Heart left ventricle (tissue), 16 donors: ENCODE data around the gene LDLRAD2. TPM values are rescaled to one million over a fixed set of nuclear protein-coding genes. Genes with fewer than 3 reads are reported as not detected.

Experiments used
- ATAC-seq, 4 donors: fragments of 200-7000 bp; cut with Tn5 transposase; one replicate each; pipeline ENCODE4 v1.9.1; 2020 to 2022; ENCODE audit warnings: moderate library complexity in 4 of 4, mild to moderate bottlenecking in 3 of 4, moderate number of reproducible peaks in 1 of 4
- DNase-seq, 5 donors: peaks; one replicate each; pipeline ENCODE4 v3.0.0-alpha.2; 2020
- H3K27ac ChIP-seq, 12 donors: fragments of 200-600 bp; sonication (generic) in 4 of 12; one replicate each; pipeline versions ENCODE4 v1.5.0 to v1.8.0; 2016 to 2022; ENCODE audit warnings: mild to moderate bottlenecking in 2 of 12
- H3K27me3 ChIP-seq, 9 donors: fragments of 200-600 bp; sonication (generic) in 2 of 9; one replicate each; pipeline versions ENCODE4 v1.5.1 to v1.8.0; 2016 to 2022; ENCODE audit warnings: mild to moderate bottlenecking in 3 of 9
- H3K36me3 ChIP-seq, 9 donors: fragments of 200-600 bp; sonication (generic) in 2 of 9; one replicate each; pipeline versions ENCODE4 v1.5.0 to v1.8.0; 2018 to 2022; ENCODE audit warnings: mild to moderate bottlenecking in 2 of 9
- H3K4me1 ChIP-seq, 12 donors: fragments of 200-600 bp; sonication (generic) in 4 of 12; one replicate each; pipeline versions ENCODE4 v1.5.0 to v1.8.0; 2016 to 2022; ENCODE audit warnings: mild to moderate bottlenecking in 3 of 12
- H3K4me3 ChIP-seq, 12 donors: fragments of 200-600 bp; sonication (generic) in 4 of 12; one replicate each; pipeline versions ENCODE4 v1.5.0 to v1.8.0; 2017 to 2022; ENCODE audit warnings: mild to moderate bottlenecking in 9 of 12, moderate library complexity in 4 of 12
- H3K9me3 ChIP-seq, 12 donors: fragments of 200-600 bp; sonication (generic) in 4 of 12; one replicate each; pipeline versions ENCODE4 v1.5.0 to v1.8.0; 2016 to 2022; ENCODE audit warnings: mild to moderate bottlenecking in 1 of 12
- CTCF ChIP-seq, 12 donors: fragments of 200-600 bp; sonication (generic) in 4 of 12; IDR thresholded peaks; one replicate each; pipeline versions ENCODE4 v1.5.0 to v1.8.0; 2018 to 2022; ENCODE audit warnings: antibody characterized with exemption in 12 of 12, mild to moderate bottlenecking in 5 of 12
- POLR2A ChIP-seq, 2 donors: fragments of 450-650 bp; IDR thresholded peaks; one replicate each; pipeline ENCODE4 v1.6.1; 2017; ENCODE audit warnings: antibody characterized with exemption in 2 of 2, mild to moderate bottlenecking in 2 of 2, moderate library complexity in 2 of 2
- WGBS, 4 donors: extraction: QIAGEN DNeasy Blood & Tissue Kit in 2 of 4; methylation state at CpG; one replicate each; pipeline versions ENCODE4 v1.1.5 to v1.1.7; 2013 to 2018; 5-methylcytosine and 5-hydroxymethylcytosine counted together
- intact Hi-C, 10 donors: fragments of 100-400 bp; cut with DNase I; formaldehyde crosslinking; loops; one replicate each; pipeline versions ENCODE4 v1.11.1 to v1.14.2; 2022
- polyA plus RNA-seq, 2 donors: library from polyadenylated mRNA; stranded (reverse); fragments of 200-250 nt; gene quantifications; one replicate each; pipeline ENCODE4 v1.2.3, GENCODE V29; 2013
- total RNA-seq, 9 donors: library from RNA; depleted of rRNA in 2 of 9; stranded (reverse); fragments of >200 nt in 2 of 9; fragmentation: NEBNext Ultra II Directional in 3 of 9; extraction: Animal tissue kit (Norgen Biotek cat#: 25700) in 3 of 9; gene quantifications; one replicate each; pipeline versions ENCODE4 v1.1.0 to v1.2.4, GENCODE V29; 2016 to 2023
- donor health status: ischemic (EF 13 %, LVEDD 7.1; RV severe dilation, severe dysfunction).
- donor health status: healthy with polysubstance abuse.
- donor health status: DM: no; HTN: yes; CAD: no.
- donor health status: DM: no; HTN: no; CAD: no.
- donor health status: ischemic (EF 25% LVEDD 6.9; RV normal size, moderate dysfunction).
- donor health status: ischemic (EF 25% LVEDD 5.7; RV mildly dilated, moderate dysfunction).
- donor health status: healthy.
- donor health status: DM: yes; HTN: yes; CAD: no.
- donor health status: ischemic (EF 35%, LVEDD 5.7; RV mildly dilated, moderate dysfunction).
- donor health status: nonischemic (EF 11% LVEDD 7.7; RV severe dilation, severe dysfunction).
- donor health status: DM: yes; HTN: yes; CAD: no.
- donor health status: PGD.
- donor health status: ischemic (EF 29% LVEDD 5.4; RV normal size, mild dysfunction).
- donor health status: nonischemic (EF 23%, LVEDD 6.1; RV moderate dilation, normal function).

LDLRAD2 gene
- total and polyA plus RNA-seq, 11 donors, result 0.08 to 4.0 (median 0.33) TPM; not detected in 8

- TF ChIP-seq POLR2A (IDR thresholded peaks at IDR 0.05) (no peak), CTCF (IDR thresholded peaks at IDR 0.05) (no peak)
- intact Hi-C loops, result loop anchor here in 1 of 10 donors (10.0 kb wide), 1 partner anchor 104 kb away; no protein-coding TSS in a partner anchor
- Histone ChIP-seq H3K4me3 (no peak overlapping the region), H3K27me3 (no peaks in the 10 kb centered on the region), H3K4me1 (peaks cover 0 to 3% (median 0%) of the 10 kb centered on the region in 12 donors), H3K36me3 (peaks cover 12 to 100% (median 94%) of the 10 kb centered on the region in 9 donors), H3K9me3 (no peaks in the 10 kb centered on the region), H3K27ac (peak overlapping the region in 1 of 12 donors; percentile 40)
- DNase-seq (no peak), ATAC-seq (no peak)
- 88 to 95% (median 93%) methylated on average over 3 of the region's 3 CpGs for WGBS, 4 donors
Measured at GRCh38 chr1:21860971-21861370, 48.9 kb downstream of the LDLRAD2 start.

GRCh38 chr1:21861602-21862429 is 49.8 kb downstream of the LDLRAD2 start:
- DNase-seq (no peak), ATAC-seq (peak in 2 of 4 donors; percentile 6 to 12)
- no peak overlapping the region for H3K4me3 ChIP-seq
- H3K27me3 ChIP-seq, result no peaks in the 10 kb centered on the region
- H3K4me1 ChIP-seq, result peaks cover 0 to 3% (median 0%) of the 10 kb centered on the region in 12 donors
- peaks cover 9 to 100% (median 93%) of the 10 kb centered on the region in 9 donors for H3K36me3 ChIP-seq
- TF ChIP-seq POLR2A (IDR thresholded peaks at IDR 0.05), result no peak
- TF ChIP-seq CTCF (IDR thresholded peaks at IDR 0.05), result no peak
- intact Hi-C loops, result loop anchor here in 1 of 10 donors (10.0 kb wide), 1 partner anchor 103 kb away; no protein-coding TSS in a partner anchor
- 86 to 95% (median 92%) methylated on average over 19 of the region's 19 CpGs for whole genome bisulfite sequencing, 4 donors
- H3K27ac ChIP-seq, result peak overlapping the region in 1 of 12 donors; percentile 40
- no peaks in the 10 kb centered on the region for H3K9me3 ChIP-seq

- intact Hi-C loops, result loop anchor here in 1 of 10 donors (10.0 kb wide), 1 partner anchor 101 kb away; no protein-coding TSS in a partner anchor
- H3K36me3 ChIP-seq, result peaks cover 6 to 100% (median 87%) of the 10 kb centered on the region in 9 donors
Measured at GRCh38 chr1:21863981-21864380, 51.9 kb downstream of the LDLRAD2 start.

More at GRCh38 chr1:21863981-21864380, 51.9 kb downstream of the LDLRAD2 start:
- Histone ChIP-seq H3K4me1 (no peaks in the 10 kb centered on the region), H3K27me3 (no peaks in the 10 kb centered on the region), H3K27ac (peak overlapping the region in 1 of 12 donors; percentile 17), H3K4me3 (no peak overlapping the region), H3K9me3 (no peaks in the 10 kb centered on the region)
- ATAC-seq (peak in 2 of 4 donors; percentile 4 to 16), DNase-seq (no peak)
- TF ChIP-seq CTCF (IDR thresholded peaks at IDR 0.05) (no peak), POLR2A (IDR thresholded peaks at IDR 0.05) (no peak)
- 89 to 96% (median 92%) methylated on average over 11 to 12 of the region's 12 CpGs for WGBS, 4 donors
